NOMO-1 (cell line): Measurements from ENCODE around the gene ZNF507.

Experiments
- DNase-seq, 2 experiments: peaks; one replicate each; lab custom pipeline; 2025; ENCODE audit not compliant: unreplicated experiment in 2 of 2; lab: John Stamatoyannopoulos, UW

Gene ZNF507

GRCh38 chr19:32345261-32346207 lies at the start of gene ZNF507:
Gene ZNF507 (plus strand): TSS chr19:32345610. CDS start chr19:32352831, 7,221 bp downstream.
- DNase-seq: peak; percentile 56 to 57

GRCh38 chr19:32296694-32297093 lies 48.7 kb upstream of the ZNF507 start:
- no peak for DNase-seq

- no peak for DNase-seq
These were observed 42.6 kb upstream of the ZNF507 start for GRCh38 chr19:32302778-32303177.

- DNase-seq: no peak
These were observed 42.2 kb upstream of the ZNF507 start for GRCh38 chr19:32303193-32303592.

GRCh38 chr19:32307591-32307990 lies 37.8 kb upstream of the ZNF507 start:
- no peak for DNase-seq

GRCh38 chr19:32308431-32309077 lies 36.9 kb upstream of the ZNF507 start:
- no peak for DNase-seq

GRCh38 chr19:32309711-32310390 lies 35.6 kb upstream of the ZNF507 start:
- DNase-seq: no peak

GRCh38 chr19:32311371-32311770 lies 34.0 kb upstream of the ZNF507 start:
- no peak for DNase-seq

- no peak for DNase-seq
These were observed 31.7 kb upstream of the ZNF507 start for GRCh38 chr19:32313569-32314265.

GRCh38 chr19:32316034-32316433 lies 29.4 kb upstream of the ZNF507 start:
- no peak for DNase-seq

GRCh38 chr19:32317086-32317485 lies 28.3 kb upstream of the ZNF507 start:
- DNase-seq: no peak

- peak in 1 of 2 experiments; percentile 12 for DNase-seq
These were observed 26.4 kb upstream of the ZNF507 start for GRCh38 chr19:32318884-32319520.

- DNase-seq: no peak
These were observed 22.9 kb upstream of the ZNF507 start for GRCh38 chr19:32322541-32322940.

GRCh38 chr19:32324631-32325285 lies 20.7 kb upstream of the ZNF507 start:
- peak in 1 of 2 experiments; percentile 12 for DNase-seq

GRCh38 chr19:32330213-32330857 lies 15.1 kb upstream of the ZNF507 start:
- no peak for DNase-seq

GRCh38 chr19:32333227-32333626 lies 12.2 kb upstream of the ZNF507 start:
- no peak for DNase-seq

GRCh38 chr19:32336259-32337083 lies 8.9 kb upstream of the ZNF507 start:
- peak in 1 of 2 experiments; percentile 15 for DNase-seq

GRCh38 chr19:32337084-32337808 lies 8.2 kb upstream of the ZNF507 start:
- no peak for DNase-seq
